ENCODE measurements around the gene MCUB. TPM values are rescaled to one million over a fixed set of nuclear protein-coding genes. Genes with fewer than 3 reads are reported as not detected.

Gene MCUB
- total RNA-seq, 1 experiment from 2014 or later, result 14.8 TPM

DNA sequence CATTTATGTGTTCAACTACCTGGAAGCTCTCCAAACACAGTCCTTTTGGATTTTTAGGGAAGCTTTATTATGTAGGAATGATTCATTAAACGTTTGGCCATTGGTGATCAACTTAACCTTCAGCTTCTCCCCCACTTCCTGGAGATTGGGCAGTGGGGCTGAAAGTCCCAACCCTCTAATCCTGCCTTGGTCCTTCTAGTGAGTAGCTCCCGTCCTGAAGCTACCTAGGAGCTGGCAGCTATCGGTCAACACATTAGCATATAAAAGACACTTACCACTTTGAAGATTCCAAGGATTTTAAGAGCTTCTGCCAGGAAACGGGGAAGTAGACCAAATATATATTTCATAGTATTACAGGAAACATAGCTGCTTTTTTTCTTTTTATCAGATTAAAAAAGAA is 69.7 kb downstream of the MCUB start:
- no peak overlapping the region for H2BK12ac ChIP-seq (ENCODE audit: insufficient read length, low read depth, low read length)
- no peaks in the 10 kb centered on the region for H3K36me3 Mint-ChIP-seq (ENCODE audit: insufficient read depth in 1 of 3, low read depth in 3 of 3)
- no peaks in the 10 kb centered on the region for H3K9me3 ChIP-seq (ENCODE audit: control insufficient read depth, low read depth, low read length)
- no peaks in the 10 kb centered on the region for H3K79me1 ChIP-seq (ENCODE audit: insufficient read depth, low read depth, low read length, poor library complexity, severe bottlenecking)
- H3K9me3 Mint-ChIP-seq, result no peaks in the 10 kb centered on the region
- H3K27me3 ChIP-seq (ENCODE audit: insufficient read depth, low read length), result no peaks in the 10 kb centered on the region
- no peaks in the 10 kb centered on the region for H4K20me1 ChIP-seq (ENCODE audit: control insufficient read depth, insufficient read depth, insufficient read length)
- H3K27ac ChIP-seq (ENCODE audit: insufficient read length, low read depth, low read length), result no peak overlapping the region
- no peak overlapping the region for H3K9ac ChIP-seq (ENCODE audit: extremely low read depth, insufficient read length, low read length)
- no peak for DNase-seq
- no peak overlapping the region for H3K4me2 ChIP-seq (ENCODE audit: insufficient read depth, insufficient read length, low read length)
- no peak overlapping the region for H3T11ph ChIP-seq (ENCODE audit: low read length)
- H3K56ac ChIP-seq (ENCODE audit: insufficient read length, low read depth, low read length), result no peak overlapping the region
- peaks cover 13 to 15% of the 10 kb centered on the region in 2 experiments for H3K4me1 Mint-ChIP-seq
- H3K23ac ChIP-seq (ENCODE audit: insufficient read length, low read depth, low read length), result no peak overlapping the region
- no peak overlapping the region for H3K4ac ChIP-seq (ENCODE audit: low read depth, low read length)
- no peak overlapping the region for H2BK20ac ChIP-seq (ENCODE audit: low read depth, low read length, poor library complexity, severe bottlenecking)
- no peak overlapping the region for H3K4me3 Mint-ChIP-seq
- H4K5ac ChIP-seq (ENCODE audit: insufficient read length, low read depth, low read length), result no peak overlapping the region
- no peaks in the 10 kb centered on the region for H3K27me3 Mint-ChIP-seq (ENCODE audit: low read depth)
- H2AK5ac ChIP-seq (ENCODE audit: insufficient read length, low read length), result no peak overlapping the region
- H2AFZ ChIP-seq (ENCODE audit: low read length), result no peak overlapping the region
- WGBS (ENCODE audit: extremely low coverage, insufficient read length, low lambda C conversion rate), result no CpG with 5 or more reads among the region's 4 CpGs
- H3K18ac ChIP-seq (ENCODE audit: insufficient read length, low read depth, low read length), result no peak overlapping the region
- no peak overlapping the region for H3K27ac Mint-ChIP-seq
- H3K79me2 ChIP-seq (ENCODE audit: insufficient read depth, low read length), result no peaks in the 10 kb centered on the region
- no peak overlapping the region for H4K91ac ChIP-seq (ENCODE audit: insufficient read length, low read depth, low read length)
- no peaks in the 10 kb centered on the region for H3K23me2 ChIP-seq (ENCODE audit: insufficient read length, low read depth, low read length, poor library complexity, severe bottlenecking)
- H4K8ac ChIP-seq (replicated peaks; ENCODE audit: insufficient read length, low read depth, low read length), result no peak overlapping the region
- no peak overlapping the region for H2BK15ac ChIP-seq (ENCODE audit: low read depth, low read length)
- no peak overlapping the region for H2BK120ac ChIP-seq (ENCODE audit: low read depth, low read length, poor library complexity, severe bottlenecking)
- TF ChIP-seq, protein P1, sequence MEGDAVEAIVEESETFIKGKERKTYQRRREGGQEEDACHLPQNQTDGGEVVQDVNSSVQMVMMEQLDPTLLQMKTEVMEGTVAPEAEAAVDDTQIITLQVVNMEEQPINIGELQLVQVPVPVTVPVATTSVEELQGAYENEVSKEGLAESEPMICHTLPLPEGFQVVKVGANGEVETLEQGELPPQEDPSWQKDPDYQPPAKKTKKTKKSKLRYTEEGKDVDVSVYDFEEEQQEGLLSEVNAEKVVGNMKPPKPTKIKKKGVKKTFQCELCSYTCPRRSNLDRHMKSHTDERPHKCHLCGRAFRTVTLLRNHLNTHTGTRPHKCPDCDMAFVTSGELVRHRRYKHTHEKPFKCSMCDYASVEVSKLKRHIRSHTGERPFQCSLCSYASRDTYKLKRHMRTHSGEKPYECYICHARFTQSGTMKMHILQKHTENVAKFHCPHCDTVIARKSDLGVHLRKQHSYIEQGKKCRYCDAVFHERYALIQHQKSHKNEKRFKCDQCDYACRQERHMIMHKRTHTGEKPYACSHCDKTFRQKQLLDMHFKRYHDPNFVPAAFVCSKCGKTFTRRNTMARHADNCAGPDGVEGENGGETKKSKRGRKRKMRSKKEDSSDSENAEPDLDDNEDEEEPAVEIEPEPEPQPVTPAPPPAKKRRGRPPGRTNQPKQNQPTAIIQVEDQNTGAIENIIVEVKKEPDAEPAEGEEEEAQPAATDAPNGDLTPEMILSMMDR (conservative IDR thresholded peaks at IDR 0.05), result no peak
- no peak overlapping the region for H3K14ac ChIP-seq (ENCODE audit: insufficient read depth, low read length)
- no peak overlapping the region for H2BK5ac ChIP-seq (ENCODE audit: insufficient read length, low read length)
- H3K4me1 ChIP-seq (ENCODE audit: insufficient read depth, low read length), result no peaks in the 10 kb centered on the region; the same call in 1 of the 2 replicates

Data from H9 (cell line).